Epithelial cell of esophagus (primary cell): ENCODE results near the gene CARD8.

Source experiments
- DNase-seq: peaks from one replicate; pipeline ENCODE4 v3.0.0; 2010; ENCODE audit warnings: low read depth
- H3K4me3 ChIP-seq: 2 replicates; pipeline ENCODE4 v1.5.1; 2011; ENCODE audit warnings: mild to moderate bottlenecking, low read length, control low read depth
- CTCF ChIP-seq: IDR thresholded peaks from 2 replicates; pipeline ENCODE4 v1.5.1; 2011; ENCODE audit warnings: low read depth, mild to moderate bottlenecking, low read length, control low read depth, inconsistent platforms; ENCODE audit not compliant: insufficient read depth; ENCODE audit errors: missing control alignments

CARD8 gene

GRCh38 chr19:48210005-48210404, 45.7 kb downstream of the CARD8 start:
- no peak for TF ChIP-seq CTCF
- H3K4me3 ChIP-seq: no peak overlapping the region
- DNase-seq: no peak

- no peak overlapping the region for H3K4me3 ChIP-seq
- DNase-seq: no peak
- TF ChIP-seq CTCF: no peak
Observed at GRCh38 chr19:48206397-48207093, 49.2 kb downstream of the CARD8 start.

GRCh38 chr19:48203794-48204628, 51.7 kb downstream of the CARD8 start:
- TF ChIP-seq CTCF: no peak
- DNase-seq: peak; percentile 98
- peak overlapping the region; percentile 91 for H3K4me3 ChIP-seq

GRCh38 chr19:48203222-48203793, 52.4 kb downstream of the CARD8 start:
- no peak for DNase-seq
- no peak for TF ChIP-seq CTCF
- peak overlapping the region; percentile 91 for H3K4me3 ChIP-seq

- no peak for TF ChIP-seq CTCF
- no peak for DNase-seq
- no peak overlapping the region for H3K4me3 ChIP-seq
Observed at GRCh38 chr19:48196933-48197665, 58.6 kb downstream of the CARD8 start.

- TF ChIP-seq CTCF: no peak
- H3K4me3 ChIP-seq: no peak overlapping the region
- DNase-seq: no peak
Observed at GRCh38 chr19:48196321-48196763, 59.4 kb downstream of the CARD8 start.
